Fibroblast of skin of abdomen (primary cell): ENCODE results near the gene OCLN. TPM values are rescaled to one million over a fixed set of nuclear protein-coding genes. Genes with fewer than 3 reads are reported as not detected.
A peak's percentile ranks its signal among the peaks of the same experiment; 100 is the strongest.
"Not testable (repeated sequence)": the region's sequence is repeated elsewhere in the genome, so short reads cannot be mapped to it uniquely, and the experiment has no call there.

ENCODE experiments used
- DNase-seq: peaks from one replicate; pipeline ENCODE4 v3.0.0-alpha.2; 2013
- polyA plus RNA-seq, 2 experiments: library from polyadenylated mRNA; unstranded; fragments of 120-200 nt; gene quantifications; one replicate each; pipeline ENCODE4 v1.2.1, GENCODE V29; 2013; ENCODE audit not compliant: insufficient read length in 2 of 2

OCLN gene
- polyA plus RNA-seq (2013, experiment 1 of 2; ENCODE audit: insufficient read length) = 0.23 TPM
- 0.19 TPM for polyA plus RNA-seq (2013, experiment 2 of 2; ENCODE audit: insufficient read length)

GRCh38 chr5:69492391-69492922, at the start of gene OCLN:
TSS of gene OCLN (plus strand) at chr5:69492790. CDS start at chr5:69504245, 11,455 bp downstream.
- DNase-seq = no peak

- DNase-seq = no peak
These were observed 48.3 kb upstream of the OCLN start for GRCh38 chr5:69444127-69444754.

DNA sequence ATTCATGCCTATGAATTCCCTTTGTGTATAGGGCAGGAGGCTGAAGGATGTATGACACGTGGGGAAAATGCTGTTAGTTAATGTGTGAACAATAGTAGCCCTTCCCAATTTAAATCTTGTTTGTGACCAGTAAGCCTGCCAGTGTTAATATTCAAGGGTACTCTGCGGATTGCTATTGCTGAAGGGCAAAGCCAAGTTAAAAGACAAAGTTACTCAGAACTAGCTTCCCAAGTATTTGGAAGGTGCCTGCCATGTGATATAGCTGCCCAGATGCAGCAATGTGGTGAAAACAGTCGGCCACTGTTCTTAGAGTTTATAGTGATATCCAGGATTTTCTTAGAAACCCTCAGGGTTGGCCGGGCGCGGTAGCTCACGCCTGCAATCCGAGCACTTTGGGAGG, 43.1 kb upstream of the OCLN start:
- DNase-seq = no peak

GRCh38 chr5:69450116-69450515, 42.5 kb upstream of the OCLN start:
- DNase-seq = peak; percentile 77

- DNase-seq = not testable (repeated sequence)
These were observed 42.1 kb upstream of the OCLN start for GRCh38 chr5:69450527-69450926.

DNA sequence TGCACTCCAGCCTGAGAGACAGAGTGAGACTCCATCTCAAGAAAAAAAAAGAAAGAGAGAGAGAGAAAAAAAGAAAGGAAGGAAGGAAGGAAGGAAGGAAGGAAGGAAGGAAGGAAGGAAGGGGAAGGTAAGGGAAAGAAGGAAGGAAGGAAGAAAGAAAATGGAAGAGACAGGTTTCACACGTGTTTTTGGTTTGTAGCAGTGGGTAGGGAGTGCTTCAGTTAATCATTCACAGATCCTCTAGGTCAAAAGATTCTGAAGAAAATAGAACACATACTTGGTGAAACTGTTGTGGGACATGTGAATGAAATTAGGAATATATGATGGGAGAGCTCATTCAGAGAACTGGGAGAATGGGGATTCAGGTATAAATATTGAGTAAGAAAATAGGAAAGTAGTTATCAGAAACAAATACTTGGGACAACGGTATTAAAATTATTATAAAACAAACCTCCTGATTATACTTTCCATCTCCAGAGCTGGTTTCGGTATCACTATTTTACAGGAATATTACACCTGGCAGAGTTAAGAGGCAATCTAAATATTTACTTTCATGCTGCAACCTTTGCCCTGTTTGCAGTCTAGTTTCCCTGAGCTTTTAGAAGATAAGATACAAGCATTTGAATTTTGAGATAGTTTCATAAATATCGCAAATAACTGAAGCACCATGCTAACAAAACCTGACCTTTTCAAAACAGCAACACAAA, 40.5 kb upstream of the OCLN start:
- DNase-seq = no peak

DNA sequence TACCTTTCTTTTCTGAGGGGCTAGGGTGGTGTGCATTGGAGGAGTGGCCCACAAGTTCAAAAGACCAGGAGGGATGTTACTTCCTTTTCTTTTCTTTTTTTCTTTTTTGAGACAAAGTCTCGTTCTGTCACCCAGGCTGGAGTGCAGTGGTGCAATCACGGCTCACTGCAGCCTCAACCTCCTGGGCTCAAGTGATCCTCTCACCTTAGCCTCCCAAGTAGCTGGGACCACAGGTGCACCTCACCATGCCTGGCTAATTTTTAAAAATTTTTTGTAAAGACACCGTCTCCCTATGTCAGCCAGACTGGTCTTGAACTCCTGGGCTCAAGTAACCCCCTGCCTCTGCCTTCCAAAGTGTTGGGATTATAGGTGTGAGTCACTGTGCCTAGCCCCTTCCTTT, 39.1 kb upstream of the OCLN start:
- DNase-seq = not testable (repeated sequence)

DNA sequence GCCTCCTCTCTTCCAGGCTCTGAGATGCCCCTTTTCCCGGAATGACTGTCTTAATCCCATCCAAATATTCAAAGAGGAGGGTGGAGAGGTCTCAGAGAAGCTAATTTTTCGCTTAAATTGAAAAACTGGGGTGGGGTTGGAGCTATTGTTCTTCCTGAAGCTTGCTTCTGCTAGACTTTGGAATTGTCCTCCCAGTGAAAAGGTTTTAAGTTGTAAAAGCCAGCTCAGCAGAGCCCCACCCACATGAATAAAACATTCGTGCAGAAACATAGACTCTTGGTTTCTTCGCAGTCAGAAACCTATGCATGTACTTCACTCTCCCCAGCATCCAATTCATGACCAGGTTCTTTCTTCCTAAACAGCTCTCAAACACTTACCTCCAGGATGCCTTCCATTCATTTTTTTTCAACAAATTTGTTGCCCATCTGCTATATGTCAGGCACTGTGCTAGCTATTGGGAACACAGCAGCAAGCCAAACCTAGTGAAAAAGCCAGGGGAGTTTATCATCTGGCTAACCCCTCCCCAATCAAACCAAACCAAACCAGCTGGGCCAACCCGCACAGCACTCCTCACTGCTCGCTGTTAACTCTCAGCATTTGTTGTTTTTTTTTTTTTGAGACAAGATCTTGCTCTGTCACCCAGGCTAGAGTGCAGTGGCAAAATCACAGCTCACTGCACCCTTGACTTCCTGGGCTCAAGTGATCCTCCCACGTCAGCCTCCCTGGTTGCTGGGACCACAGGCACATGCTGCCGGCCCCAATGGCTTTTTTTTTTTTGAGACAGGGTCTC, 37.9 kb upstream of the OCLN start:
- DNase-seq = no peak

DNA sequence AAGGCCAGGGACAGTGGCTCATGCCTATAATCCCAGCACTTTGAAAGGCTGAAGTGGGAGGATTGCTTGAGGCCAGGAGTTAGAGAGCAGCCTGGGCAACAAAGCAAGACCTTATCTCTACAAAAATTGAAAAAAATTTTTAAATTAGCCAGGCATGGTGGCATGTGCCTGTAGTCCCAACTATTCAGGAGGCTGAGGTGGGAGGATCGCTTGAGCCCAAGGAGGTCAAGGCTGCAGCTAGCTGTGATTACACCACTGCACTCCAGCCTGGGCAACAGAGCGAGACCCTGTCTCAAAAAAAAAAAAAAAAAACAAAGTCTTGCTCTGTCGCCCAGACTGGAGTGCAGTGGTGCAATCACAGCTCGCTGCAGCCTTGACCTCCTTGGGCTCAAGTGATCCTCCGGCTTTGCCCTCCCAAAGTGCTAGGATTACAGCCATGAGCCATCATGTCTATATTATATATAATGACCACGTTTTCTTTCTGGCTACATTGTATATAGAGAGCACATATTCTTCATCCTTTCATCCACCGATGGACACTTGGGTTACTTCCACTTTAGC, 37.1 kb upstream of the OCLN start:
- not testable (repeated sequence) for DNase-seq

GRCh38 chr5:69462170-69462569, 30.4 kb upstream of the OCLN start:
- DNase-seq = no peak

DNA sequence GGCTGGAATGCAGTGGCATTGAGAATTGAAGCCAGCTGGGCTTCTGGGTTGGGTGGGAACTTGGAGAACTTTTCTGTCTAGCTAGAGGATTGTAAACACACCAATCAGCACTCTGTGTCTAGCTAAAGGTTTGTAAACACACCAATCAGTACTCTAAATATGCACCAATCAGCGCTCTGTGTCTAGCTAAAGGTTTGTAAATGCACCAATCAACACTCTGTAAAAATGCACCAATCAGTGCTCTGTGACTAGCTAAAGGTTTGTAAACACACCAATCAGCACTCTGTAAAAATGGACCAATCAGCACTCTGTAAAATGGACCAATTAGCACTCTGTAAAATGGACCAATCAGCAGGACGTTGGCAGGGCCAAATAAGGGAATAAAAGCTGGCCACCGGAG, 26.2 kb upstream of the OCLN start:
- not testable (repeated sequence) for DNase-seq

- DNase-seq = no peak
These were observed 25.0 kb upstream of the OCLN start for GRCh38 chr5:69467442-69468225.

- DNase-seq = no peak
These were observed 24.0 kb upstream of the OCLN start for GRCh38 chr5:69468631-69469030.

DNA sequence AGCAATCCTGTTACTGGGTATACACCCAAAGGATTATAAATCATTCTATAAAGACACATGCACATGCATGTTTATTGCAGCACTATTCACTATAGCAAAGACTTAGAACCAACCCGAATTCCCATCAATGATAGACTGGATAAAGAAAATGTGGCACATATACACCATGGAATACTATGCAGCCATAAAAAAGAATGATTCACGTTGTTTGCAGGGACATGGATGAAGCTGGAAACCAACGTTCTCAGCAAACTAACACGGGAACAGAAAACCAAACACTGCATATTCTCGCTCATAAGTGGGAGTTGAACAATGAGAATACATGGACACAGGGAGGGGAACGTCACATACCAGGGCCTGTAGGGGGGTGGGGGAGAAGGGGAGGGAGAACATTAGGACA, 21.1 kb upstream of the OCLN start:
- not testable (repeated sequence) for DNase-seq

DNA sequence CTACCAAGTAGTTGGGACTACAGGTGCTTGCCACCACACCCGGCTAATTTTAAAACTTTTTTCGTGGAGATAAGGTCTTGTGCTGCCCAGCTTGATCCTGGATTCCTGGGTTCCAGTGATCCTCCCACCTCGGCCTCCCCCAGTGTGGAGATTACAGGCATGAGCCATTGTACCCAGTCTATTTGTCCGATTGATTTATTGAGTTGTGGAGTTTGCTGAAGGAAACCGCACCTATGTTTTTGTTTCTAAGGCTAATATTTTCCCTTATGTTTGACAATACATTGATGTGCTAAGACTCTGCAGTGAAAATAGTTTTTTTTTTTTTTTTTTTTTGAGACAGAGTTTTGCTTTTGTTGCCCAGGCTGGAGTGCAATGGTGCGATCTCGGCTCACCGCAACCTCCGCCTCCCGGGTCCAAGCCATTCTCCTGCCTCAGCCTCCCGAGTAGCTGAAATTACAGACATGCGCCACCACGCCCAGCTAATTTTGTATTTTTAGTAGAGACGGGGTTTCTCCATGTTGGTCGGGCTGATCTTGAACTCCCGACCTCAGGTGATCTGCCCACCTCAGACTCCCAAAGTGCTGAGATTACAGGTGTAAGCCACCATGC, 20.0 kb upstream of the OCLN start:
- DNase-seq = not testable (repeated sequence)

DNA sequence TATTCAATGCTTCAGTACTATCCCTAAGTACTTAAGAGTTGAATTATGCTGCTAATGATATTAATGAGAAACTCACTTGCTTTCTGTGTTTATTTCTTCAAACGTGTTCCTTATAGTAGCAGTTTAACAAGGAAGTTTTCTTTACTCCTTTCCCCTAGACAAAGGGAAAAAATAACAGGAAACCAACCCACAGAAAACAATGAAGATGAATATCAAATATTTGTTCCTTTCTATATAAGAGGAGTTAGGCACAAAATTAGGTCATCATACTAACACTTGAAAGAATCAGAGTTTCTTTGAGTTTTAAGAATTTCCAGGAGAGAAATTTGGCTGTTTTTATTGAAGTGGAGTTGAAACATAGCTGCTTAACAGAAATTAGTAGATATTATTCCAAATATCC, 15.4 kb upstream of the OCLN start:
- DNase-seq = no peak

GRCh38 chr5:69478296-69478695, 14.3 kb upstream of the OCLN start:
- DNase-seq = not testable (repeated sequence)

DNA sequence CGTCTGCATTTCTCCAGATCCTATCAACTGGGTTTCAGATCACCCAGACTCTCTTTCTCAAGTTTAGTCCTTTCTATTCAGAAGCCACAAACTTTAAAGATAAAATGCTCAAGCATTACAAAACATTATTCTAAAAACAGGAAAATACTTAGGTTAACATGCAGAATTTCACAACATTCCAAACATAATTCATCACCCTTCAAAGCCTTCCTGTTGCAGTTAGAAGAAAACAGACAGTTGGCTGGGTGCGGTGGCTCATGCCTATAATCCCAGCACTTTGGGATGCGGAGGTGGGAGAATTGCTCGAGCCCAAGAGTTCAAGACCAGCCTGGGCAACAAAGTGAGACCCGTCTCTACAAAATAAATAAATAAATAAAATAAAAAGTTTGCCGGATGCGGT, 7.7 kb upstream of the OCLN start:
- peak; percentile 38 for DNase-seq

DNA sequence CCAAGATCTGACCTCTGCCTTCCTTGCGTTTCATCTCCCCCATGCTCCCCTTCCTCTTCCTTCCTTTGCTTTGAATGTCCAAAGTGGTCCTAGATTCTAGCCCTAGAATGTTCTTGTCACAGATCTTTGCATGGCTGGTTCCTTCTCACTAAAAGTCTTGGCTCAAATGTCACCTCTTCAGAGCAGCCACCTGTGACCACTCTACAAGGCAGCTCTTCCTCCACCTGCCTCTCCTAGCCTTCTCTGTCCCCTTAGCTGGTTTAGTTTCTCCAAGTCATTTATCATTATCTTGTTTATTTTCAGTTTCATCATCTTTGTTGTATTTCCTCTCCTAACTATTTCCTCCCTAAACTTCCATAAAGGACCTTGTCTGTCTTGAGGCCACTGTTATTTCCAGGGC, 7.1 kb upstream of the OCLN start:
- no peak for DNase-seq

DNA sequence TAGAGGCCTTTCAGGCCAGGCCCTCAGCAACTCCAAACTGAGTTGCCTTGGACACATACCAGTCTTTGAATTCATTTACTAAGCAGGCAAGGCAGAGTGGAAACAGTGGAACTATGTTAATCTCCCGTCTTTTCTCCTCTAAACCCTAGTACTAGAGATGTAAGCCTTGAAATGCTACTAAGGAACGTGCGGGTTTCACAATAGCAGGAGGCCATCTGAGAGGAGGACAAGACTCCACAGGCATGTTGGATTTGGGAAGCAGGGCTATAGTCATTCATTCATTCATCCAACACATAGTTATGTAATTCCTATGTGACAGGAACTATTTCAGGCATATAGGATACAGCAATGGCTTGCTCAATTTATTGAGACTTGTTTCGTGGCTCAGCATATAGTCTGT, 3.3 kb upstream of the OCLN start:
- no peak for DNase-seq

DNA sequence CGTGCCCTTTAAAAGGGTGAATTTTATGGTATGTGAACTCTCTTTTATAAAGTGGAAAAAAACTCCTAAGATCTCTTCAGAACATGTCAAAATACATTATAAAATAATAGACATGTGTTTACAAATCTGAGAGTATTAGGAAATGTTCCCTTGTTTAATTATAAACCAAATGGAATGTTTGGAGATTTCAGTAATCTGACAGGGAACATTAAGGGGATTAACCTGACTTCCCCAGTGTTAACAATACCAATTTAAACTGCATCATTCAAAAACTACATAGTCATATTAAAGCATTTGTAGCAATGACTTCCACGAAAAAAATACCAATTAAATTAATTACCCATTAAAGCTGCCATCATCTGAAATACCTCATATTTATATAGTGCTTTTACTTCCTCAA, 1.6 kb upstream of the OCLN start:
- no peak for DNase-seq
